Astrocyte (in vitro differentiated cells and primary cell): ENCODE results near the gene MAN1B1. TPM values are rescaled to one million over a fixed set of nuclear protein-coding genes. Genes with fewer than 3 reads are reported as not detected.
A peak's percentile ranks its signal among the peaks of the same experiment; 100 is the strongest.

Experiments used
- DNase-seq: peaks from one replicate; pipeline ENCODE4 v3.0.0-alpha.2; 2010; ENCODE audit warnings: low read depth
- FAIRE-seq: peaks from 2 replicates; lab custom pipeline; 2011; peaks lifted over from hg19 to GRCh38; lab: Jason Lieb, UNC
- H2AFZ ChIP-seq: 2 replicates; pipeline ENCODE4 v1.6.0; 2012; ENCODE audit warnings: low read depth, low read length, inconsistent platforms
- H3K27ac ChIP-seq: 2 replicates; pipeline ENCODE4 v1.5.1; 2011; ENCODE audit warnings: low read depth, low read length, inconsistent platforms
- H3K27me3 ChIP-seq: 2 replicates; pipeline ENCODE4 v1.6.0; 2011; ENCODE audit warnings: low read length, inconsistent platforms; ENCODE audit not compliant: insufficient read depth
- H3K36me3 ChIP-seq: 2 replicates; pipeline ENCODE4 v1.5.1; 2011; ENCODE audit warnings: low read length, inconsistent platforms; ENCODE audit not compliant: insufficient read depth
- H3K4me1 ChIP-seq: 2 replicates; pipeline ENCODE4 v1.5.1; 2011; ENCODE audit warnings: low read length, inconsistent platforms; ENCODE audit not compliant: insufficient read depth
- H3K4me2 ChIP-seq: 2 replicates; pipeline ENCODE4 v1.6.0; 2012; ENCODE audit warnings: low read length, inconsistent platforms
- H3K4me3 ChIP-seq: 2 replicates; pipeline ENCODE4 v1.5.1; 2011; ENCODE audit warnings: low read depth, mild to moderate bottlenecking, low read length, inconsistent platforms; ENCODE audit not compliant: insufficient read depth
- H3K79me2 ChIP-seq: 2 replicates; pipeline ENCODE4 v1.6.0; 2012; ENCODE audit warnings: mild to moderate bottlenecking, low read length, inconsistent platforms; ENCODE audit not compliant: insufficient read depth
- H3K9ac ChIP-seq: 2 replicates; pipeline ENCODE4 v1.6.0; 2012; ENCODE audit warnings: mild to moderate bottlenecking, low read length, inconsistent platforms
- H3K9me3 ChIP-seq: 2 replicates; pipeline ENCODE4 v1.5.1; 2012; ENCODE audit warnings: low read depth, mild to moderate bottlenecking, low read length, inconsistent platforms; ENCODE audit not compliant: insufficient read depth
- H4K20me1 ChIP-seq: 2 replicates; pipeline ENCODE4 v1.6.0; 2012; ENCODE audit warnings: low read length, inconsistent platforms; ENCODE audit not compliant: insufficient read depth
- H3K27ac Mint-ChIP-seq: one replicate; pipeline ENCODE4 v1.8.0; 2021; ENCODE audit warnings: mild to moderate bottlenecking, mixed read lengths; ENCODE audit not compliant: unreplicated experiment
- H3K27me3 Mint-ChIP-seq: one replicate; pipeline ENCODE4 v1.8.0; 2021; ENCODE audit warnings: low read depth, mixed read lengths; ENCODE audit not compliant: unreplicated experiment
- H3K36me3 Mint-ChIP-seq: one replicate; pipeline ENCODE4 v1.8.0; 2021; ENCODE audit warnings: low read depth, mixed read lengths; ENCODE audit not compliant: unreplicated experiment
- H3K4me1 Mint-ChIP-seq: one replicate; pipeline ENCODE4 v1.8.0; 2021; ENCODE audit warnings: low read depth, mixed read lengths; ENCODE audit not compliant: unreplicated experiment
- H3K4me3 Mint-ChIP-seq: one replicate; pipeline ENCODE4 v1.8.0; 2021; ENCODE audit warnings: mild to moderate bottlenecking, moderate library complexity, mixed read lengths; ENCODE audit not compliant: unreplicated experiment
- H3K9me3 Mint-ChIP-seq: one replicate; pipeline ENCODE4 v1.8.0; 2021; ENCODE audit warnings: mild to moderate bottlenecking, mixed read lengths; ENCODE audit not compliant: unreplicated experiment
- CTCF ChIP-seq: IDR thresholded peaks from 2 replicates; pipeline ENCODE4 v1.5.1; 2011; ENCODE audit warnings: low read depth, mild to moderate bottlenecking, inconsistent platforms, low read length, moderate library complexity; ENCODE audit not compliant: insufficient read depth
- EZH2 ChIP-seq: IDR thresholded peaks from 2 replicates; pipeline ENCODE4 v1.6.1; 2012; ENCODE audit warnings: mild to moderate bottlenecking, low read length, inconsistent platforms; ENCODE audit not compliant: insufficient read depth
- total RNA-seq: library from RNA; stranded (reverse); gene quantifications from 2 replicates; pipeline ENCODE4 v1.2.1, GENCODE V29; 2021

Gene MAN1B1
- total RNA-seq, 1 donor from 2014 or later = 69.2 TPM

DNA sequence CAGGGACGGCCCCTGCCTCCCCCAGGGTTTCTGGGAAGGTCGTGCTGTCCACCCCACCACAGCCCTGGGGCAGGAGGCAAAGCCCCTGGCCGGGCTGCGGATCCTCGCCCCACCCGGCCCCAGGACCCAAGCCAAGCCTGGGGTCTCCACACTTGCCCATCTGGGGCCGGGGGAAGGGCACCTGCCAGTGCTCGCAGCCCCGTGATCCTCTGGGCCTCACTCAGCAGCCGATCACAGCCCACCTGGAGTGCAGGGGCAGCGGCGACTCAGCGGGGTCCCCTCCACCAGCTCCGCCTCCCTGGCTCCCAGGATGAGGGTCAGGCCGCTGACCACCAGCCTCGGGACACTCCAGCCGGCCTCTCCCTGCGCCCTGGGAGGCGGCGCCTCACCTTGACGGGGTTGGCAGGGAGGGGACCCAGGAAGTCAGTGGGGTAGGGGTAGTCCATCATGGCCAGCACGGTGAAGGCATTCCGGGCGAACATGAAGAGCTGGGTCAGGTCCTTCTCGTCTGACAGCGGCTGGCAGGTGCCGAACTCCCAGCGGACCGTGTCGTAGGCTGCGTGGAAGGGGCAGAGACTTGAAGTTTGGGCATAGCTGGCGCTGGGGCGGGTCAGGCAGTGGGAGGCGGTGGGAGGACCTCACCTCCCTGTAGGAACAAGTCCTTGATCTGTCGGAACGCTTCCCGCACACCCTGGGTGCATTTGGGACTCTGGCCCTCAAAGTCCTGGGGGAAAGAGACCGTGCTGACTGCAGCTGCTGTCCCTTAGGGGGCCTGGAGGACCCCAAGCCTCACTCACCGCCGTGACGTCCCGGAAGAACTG, 26.0 kb downstream of the MAN1B1 start:
- Mint-ChIP-seq H3K27ac (no peak overlapping the region), H3K27me3 (no peaks in the 10 kb centered on the region), H3K4me3 (peak overlapping the region; percentile 68), H3K4me1 (no peaks in the 10 kb centered on the region), H3K36me3 (peaks cover 2% of the 10 kb centered on the region), H3K9me3 (no peaks in the 10 kb centered on the region)
- Histone ChIP-seq H3K79me2 (no peaks in the 10 kb centered on the region), H2AFZ (no peak overlapping the region), H3K27me3 (no peaks in the 10 kb centered on the region), H3K27ac (no peak overlapping the region), H3K9ac (no peak overlapping the region), H3K36me3 (no peaks in the 10 kb centered on the region), H4K20me1 (no peaks in the 10 kb centered on the region), H3K4me1 (no peaks in the 10 kb centered on the region), H3K9me3 (no peaks in the 10 kb centered on the region), H3K4me3 (no peak overlapping the region), H3K4me2 (no peak overlapping the region)
- DNase-seq (no peak), FAIRE-seq (no peak)
- TF ChIP-seq EZH2 = no peak
- no peak for TF ChIP-seq CTCF

- H3K27me3 Mint-ChIP-seq = no peaks in the 10 kb centered on the region
Observed at GRCh38 chr9:137113385-137114159, 26.8 kb downstream of the MAN1B1 start.

More at GRCh38 chr9:137113385-137114159, 26.8 kb downstream of the MAN1B1 start:
- no peaks in the 10 kb centered on the region for H3K79me2 ChIP-seq
- H3K36me3 ChIP-seq = no peaks in the 10 kb centered on the region
- FAIRE-seq (no peak), DNase-seq (no peak)
- TF ChIP-seq CTCF (no peak), EZH2 (no peak)
- no peaks in the 10 kb centered on the region for H3K9me3 ChIP-seq
- H3K4me3 ChIP-seq = no peak overlapping the region
- H3K36me3 Mint-ChIP-seq = peaks cover 3% of the 10 kb centered on the region
- peak overlapping the region; percentile 54 for H3K4me3 Mint-ChIP-seq
- no peak overlapping the region for H3K9ac ChIP-seq
- H3K4me2 ChIP-seq = no peak overlapping the region
- H3K4me1 Mint-ChIP-seq = no peaks in the 10 kb centered on the region
- H3K9me3 Mint-ChIP-seq = no peaks in the 10 kb centered on the region
- no peak overlapping the region for H2AFZ ChIP-seq
- peak overlapping the region; percentile 47 for H3K27ac Mint-ChIP-seq
- no peak overlapping the region for H3K27ac ChIP-seq
- no peaks in the 10 kb centered on the region for H4K20me1 ChIP-seq
- H3K27me3 ChIP-seq = no peaks in the 10 kb centered on the region
- H3K4me1 ChIP-seq = no peaks in the 10 kb centered on the region
